ENCODE measurements around the gene RPH3AL. TPM values are rescaled to one million over a fixed set of nuclear protein-coding genes. Genes with fewer than 3 reads are reported as not detected.
"Not testable (repeated sequence)": the region's sequence is repeated elsewhere in the genome, so short reads cannot be mapped to it uniquely, and the experiment has no call there.

RPH3AL gene
- total and polyA plus RNA-seq, 2 experiments from 2014 or later = 13.8 to 39.0 TPM

DNA sequence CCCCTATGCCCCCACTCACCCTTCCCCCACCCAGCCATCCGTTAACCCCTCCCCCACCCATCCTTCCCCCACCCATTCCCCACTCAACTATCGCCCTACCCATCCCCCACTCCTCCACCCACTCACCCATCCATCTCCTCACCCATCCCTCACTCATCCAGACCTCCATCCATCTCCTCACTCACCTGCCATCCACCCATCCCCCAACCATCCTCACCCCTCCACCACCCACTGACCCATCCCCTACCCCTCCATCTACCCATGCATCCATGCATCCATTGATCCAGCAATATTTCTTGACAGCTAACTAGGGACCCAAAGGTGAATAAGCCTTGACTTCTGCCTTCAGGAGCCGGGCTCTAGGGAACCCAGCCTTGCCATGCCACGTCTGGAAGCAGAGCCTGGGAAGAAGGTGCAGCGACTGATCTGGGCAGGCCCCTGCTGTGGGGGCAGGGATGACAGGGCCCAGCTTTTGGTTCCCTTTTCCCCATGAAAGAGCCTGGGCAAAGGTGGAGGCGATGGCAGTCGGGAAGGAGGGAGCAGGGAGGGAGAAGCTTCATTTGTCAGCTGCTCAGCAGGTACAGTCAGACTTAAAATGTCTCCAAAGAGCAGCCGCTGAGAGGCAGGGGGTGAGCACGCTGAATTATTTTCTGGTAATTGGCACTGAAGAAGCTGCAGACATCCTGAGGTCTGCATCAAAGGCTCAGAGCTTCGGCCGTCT is 148.0 kb downstream of the RPH3AL start:
- H3K9me3 ChIP-seq (ENCODE audit: low read depth) = no peaks in the 10 kb centered on the region
- no peaks in the 10 kb centered on the region for H3K27me3 ChIP-seq
- no peak overlapping the region for H3K27ac ChIP-seq
- DNase-seq (ENCODE audit: low read depth in 1 of 2, low spot score in 1 of 2) = no peak
- H3K36me3 ChIP-seq = no peaks in the 10 kb centered on the region
- no peaks in the 10 kb centered on the region for H3K4me1 ChIP-seq (ENCODE audit: low read depth)
- TF ChIP-seq, protein P1, sequence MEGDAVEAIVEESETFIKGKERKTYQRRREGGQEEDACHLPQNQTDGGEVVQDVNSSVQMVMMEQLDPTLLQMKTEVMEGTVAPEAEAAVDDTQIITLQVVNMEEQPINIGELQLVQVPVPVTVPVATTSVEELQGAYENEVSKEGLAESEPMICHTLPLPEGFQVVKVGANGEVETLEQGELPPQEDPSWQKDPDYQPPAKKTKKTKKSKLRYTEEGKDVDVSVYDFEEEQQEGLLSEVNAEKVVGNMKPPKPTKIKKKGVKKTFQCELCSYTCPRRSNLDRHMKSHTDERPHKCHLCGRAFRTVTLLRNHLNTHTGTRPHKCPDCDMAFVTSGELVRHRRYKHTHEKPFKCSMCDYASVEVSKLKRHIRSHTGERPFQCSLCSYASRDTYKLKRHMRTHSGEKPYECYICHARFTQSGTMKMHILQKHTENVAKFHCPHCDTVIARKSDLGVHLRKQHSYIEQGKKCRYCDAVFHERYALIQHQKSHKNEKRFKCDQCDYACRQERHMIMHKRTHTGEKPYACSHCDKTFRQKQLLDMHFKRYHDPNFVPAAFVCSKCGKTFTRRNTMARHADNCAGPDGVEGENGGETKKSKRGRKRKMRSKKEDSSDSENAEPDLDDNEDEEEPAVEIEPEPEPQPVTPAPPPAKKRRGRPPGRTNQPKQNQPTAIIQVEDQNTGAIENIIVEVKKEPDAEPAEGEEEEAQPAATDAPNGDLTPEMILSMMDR (IDR thresholded peaks at IDR 0.05; ENCODE audit: low read depth, low read length) = no peak
- no peak overlapping the region for H3K4me3 ChIP-seq

DNA sequence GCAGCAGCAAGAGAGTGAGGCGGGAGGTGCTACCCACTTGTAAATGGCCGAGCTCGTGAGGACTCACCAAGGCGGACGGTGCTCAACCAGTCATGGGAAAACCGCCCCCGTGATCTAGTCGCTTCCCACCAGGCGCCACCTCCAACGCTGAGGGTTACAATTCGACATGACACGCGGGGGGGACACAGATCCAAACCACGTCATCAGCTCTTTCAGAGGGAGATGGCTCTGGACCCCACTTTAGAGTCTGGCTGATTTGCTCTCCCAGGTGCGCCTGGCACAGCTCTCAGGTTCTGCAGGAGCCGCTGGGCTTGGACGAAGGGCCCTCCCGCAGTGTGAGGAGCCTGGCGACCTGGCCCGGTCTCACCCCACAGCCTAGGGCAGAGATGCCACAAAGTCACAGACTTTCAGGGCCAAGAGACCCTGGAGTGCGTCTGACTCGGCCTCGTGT is 150.1 kb downstream of the RPH3AL start:
- Histone ChIP-seq H3K27ac (no peak overlapping the region), H3K4me1 (ENCODE audit: low read depth) (no peaks in the 10 kb centered on the region), H3K36me3 (no peaks in the 10 kb centered on the region), H3K9me3 (ENCODE audit: low read depth) (no peaks in the 10 kb centered on the region), H3K4me3 (no peak overlapping the region), H3K27me3 (no peaks in the 10 kb centered on the region)
- TF ChIP-seq, protein P1 (IDR thresholded peaks at IDR 0.05; ENCODE audit: low read depth, low read length) = no peak
- DNase-seq (ENCODE audit: low read depth in 1 of 2, low spot score in 1 of 2) = no peak

DNA sequence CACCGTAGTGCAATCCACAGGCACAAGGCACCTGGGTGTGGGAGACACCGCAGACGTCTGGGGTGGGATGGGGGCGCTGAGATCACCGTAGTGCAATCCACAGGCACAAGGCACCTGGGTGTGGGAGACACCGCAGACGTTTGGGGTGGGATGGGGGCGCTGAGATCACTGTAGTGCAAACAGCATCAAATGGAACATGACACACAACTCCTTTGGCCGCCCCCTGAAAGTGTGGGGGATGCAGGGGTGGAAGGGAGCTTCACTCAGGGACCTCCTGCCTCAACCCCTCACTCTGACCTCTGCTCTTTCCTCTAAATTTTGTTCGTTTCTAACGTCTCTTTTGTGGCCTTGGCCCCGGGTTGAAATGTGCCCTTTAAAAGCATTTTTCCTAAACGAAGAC is 150.9 kb downstream of the RPH3AL start:
- H3K27me3 ChIP-seq; DNase-seq (ENCODE audit: low read depth in 1 of 2, low spot score in 1 of 2): not testable (repeated sequence)

DNA sequence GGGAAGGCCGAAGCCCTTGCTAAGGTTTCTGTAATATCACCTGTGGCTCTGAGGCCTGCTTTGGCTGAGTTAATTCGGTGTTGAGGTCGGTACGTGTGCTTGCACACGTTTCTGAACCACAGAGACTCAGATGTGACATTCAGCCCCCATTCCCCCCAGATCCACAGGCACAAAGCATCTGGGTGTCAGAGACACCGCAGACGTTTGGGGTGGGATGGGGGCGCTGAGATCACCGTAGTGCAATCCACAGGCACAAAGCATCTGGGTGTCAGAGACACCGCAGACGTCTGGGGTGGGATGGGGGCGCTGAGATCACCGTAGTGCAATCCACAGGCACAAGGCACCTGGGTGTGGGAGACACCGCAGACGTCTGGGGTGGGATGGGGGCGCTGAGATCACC is 151.3 kb downstream of the RPH3AL start:
- not testable (repeated sequence) for H3K27me3 ChIP-seq; H3K9me3 ChIP-seq (ENCODE audit: low read depth); H3K27ac ChIP-seq; H3K4me1 ChIP-seq (ENCODE audit: low read depth); H3K4me3 ChIP-seq; H3K36me3 ChIP-seq; DNase-seq (ENCODE audit: low read depth in 1 of 2, low spot score in 1 of 2)

More for the DNA sequence above, 150.9 kb downstream of the RPH3AL start:
- not testable (repeated sequence) for H3K4me3 ChIP-seq; H3K9me3 ChIP-seq (ENCODE audit: low read depth); H3K36me3 ChIP-seq; H3K27ac ChIP-seq; H3K4me1 ChIP-seq (ENCODE audit: low read depth)

DNA sequence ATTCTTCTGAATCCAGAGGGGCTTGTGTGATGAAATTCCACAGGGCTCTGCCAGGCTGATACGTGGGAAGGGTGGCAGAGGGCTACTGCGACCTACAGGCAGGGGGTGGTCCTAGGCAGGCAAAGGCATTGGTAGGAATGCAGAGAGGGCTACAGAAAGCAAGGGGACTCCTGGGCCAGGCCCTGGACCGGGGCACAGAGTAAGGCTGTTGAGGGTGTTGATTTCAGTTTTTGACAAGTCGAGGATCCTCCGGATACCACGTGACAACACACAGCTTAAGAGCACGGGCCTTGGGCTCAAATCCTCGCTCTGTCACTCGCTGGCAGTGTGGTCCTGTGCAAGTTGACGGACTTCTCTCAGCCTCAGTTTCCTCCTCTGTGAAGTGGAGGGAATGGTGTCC is 152.0 kb downstream of the RPH3AL start:
- DNase-seq (ENCODE audit: low read depth in 1 of 2, low spot score in 1 of 2) = no peak
- Histone ChIP-seq H3K4me3 (no peak overlapping the region), H3K27ac (no peak overlapping the region), H3K27me3 (no peaks in the 10 kb centered on the region), H3K9me3 (ENCODE audit: low read depth) (no peaks in the 10 kb centered on the region), H3K4me1 (ENCODE audit: low read depth) (no peaks in the 10 kb centered on the region), H3K36me3 (no peaks in the 10 kb centered on the region)
- TF ChIP-seq, protein P1 (IDR thresholded peaks at IDR 0.05; ENCODE audit: low read depth, low read length) = no peak

DNA sequence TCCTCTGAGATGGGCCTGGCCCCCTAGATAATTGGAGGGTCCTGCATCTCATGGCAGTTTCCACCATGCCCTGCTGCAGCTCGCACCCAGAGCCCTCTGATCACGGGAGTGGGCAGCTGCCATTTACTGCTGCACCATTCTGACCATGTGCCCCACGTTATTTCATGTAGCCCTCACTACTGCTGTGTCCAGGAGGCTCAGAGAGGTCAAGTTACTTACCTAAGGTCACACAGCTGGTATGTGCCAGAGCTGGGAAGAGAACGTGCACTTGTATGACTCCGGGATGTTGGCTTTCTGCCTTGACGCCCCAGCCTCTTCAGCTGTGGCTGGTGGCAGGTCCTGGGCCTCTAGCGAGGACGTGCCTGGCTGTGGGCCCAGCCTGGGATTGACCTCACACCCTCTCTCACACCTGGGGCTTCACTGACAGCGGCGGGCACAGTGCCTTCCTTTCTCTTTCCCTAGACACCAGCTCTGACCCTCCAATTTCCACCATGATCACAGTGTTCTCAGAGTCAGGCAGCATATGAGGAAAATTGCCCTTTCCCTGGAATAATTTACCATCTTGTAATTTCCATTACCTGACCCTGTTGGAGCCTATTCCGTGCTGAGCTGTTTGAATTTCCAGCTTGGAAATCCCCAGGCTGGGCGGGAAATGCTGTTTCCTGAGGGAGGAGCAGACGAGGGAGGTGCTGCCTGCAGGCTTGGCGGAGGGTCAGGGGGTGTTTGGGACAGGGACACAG is 152.6 kb downstream of the RPH3AL start:
- H3K4me1 ChIP-seq (ENCODE audit: low read depth) = no peaks in the 10 kb centered on the region
- H3K27ac ChIP-seq = no peak overlapping the region
- no peak overlapping the region for H3K4me3 ChIP-seq
- TF ChIP-seq, protein P1 (IDR thresholded peaks at IDR 0.05; ENCODE audit: low read depth, low read length) = no peak
- DNase-seq (ENCODE audit: low read depth in 1 of 2, low spot score in 1 of 2) = no peak
- H3K9me3 ChIP-seq (ENCODE audit: low read depth) = no peaks in the 10 kb centered on the region
- no peaks in the 10 kb centered on the region for H3K36me3 ChIP-seq
- H3K27me3 ChIP-seq = no peaks in the 10 kb centered on the region
